GM12864 (cell line): Measurements from ENCODE around the gene FBXW5.

Experiments used
- DNase-seq: peaks from one replicate; pipeline ENCODE4 v3.0.0-alpha.2; 2011; ENCODE audit warnings: low read depth
- H3K4me3 ChIP-seq: 2 replicates; pipeline ENCODE4 v1.5.1; 2011; ENCODE audit warnings: mild to moderate bottlenecking, low read depth, low read length, control low read depth
- TF ChIP-seq, protein P1 (sequence below): IDR thresholded peaks from 2 replicates; pipeline ENCODE4 v1.5.1; 2011; ENCODE audit warnings: low read depth, mild to moderate bottlenecking, moderate library complexity, low read length, control low read depth, inconsistent platforms; ENCODE audit errors: missing control alignments

Gene FBXW5

DNA sequence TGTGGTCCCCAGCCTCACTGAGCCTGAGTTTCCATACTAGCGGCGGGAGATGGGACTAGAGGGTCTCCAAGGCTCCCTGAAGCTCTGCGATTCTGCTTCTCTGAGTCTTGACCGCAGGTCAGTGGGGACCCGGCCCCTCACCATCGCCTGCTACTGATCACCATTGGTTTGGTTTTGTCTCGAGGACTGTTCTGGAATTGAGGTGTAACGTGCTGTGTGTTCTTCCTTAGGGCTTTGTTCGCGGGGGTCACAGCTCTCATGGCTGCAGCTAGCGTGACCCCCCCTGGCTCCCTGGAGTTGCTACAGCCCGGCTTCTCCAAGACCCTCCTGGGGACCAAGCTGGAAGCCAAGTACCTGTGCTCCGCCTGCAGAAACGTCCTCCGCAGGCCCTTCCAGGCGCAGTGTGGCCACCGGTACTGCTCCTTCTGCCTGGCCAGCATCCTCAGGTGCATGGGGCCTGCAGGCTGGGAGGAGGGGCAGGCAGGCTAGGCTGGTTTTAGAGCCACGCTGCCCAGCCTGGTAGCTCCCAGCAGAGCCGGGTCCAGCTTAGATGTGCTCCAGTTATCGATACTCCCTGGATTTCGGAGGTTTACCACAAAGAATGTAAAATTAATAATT lies 45.9 kb downstream of the FBXW5 start:
- H3K4me3 ChIP-seq, result no peak overlapping the region
- no peak for DNase-seq
- TF ChIP-seq, protein P1, sequence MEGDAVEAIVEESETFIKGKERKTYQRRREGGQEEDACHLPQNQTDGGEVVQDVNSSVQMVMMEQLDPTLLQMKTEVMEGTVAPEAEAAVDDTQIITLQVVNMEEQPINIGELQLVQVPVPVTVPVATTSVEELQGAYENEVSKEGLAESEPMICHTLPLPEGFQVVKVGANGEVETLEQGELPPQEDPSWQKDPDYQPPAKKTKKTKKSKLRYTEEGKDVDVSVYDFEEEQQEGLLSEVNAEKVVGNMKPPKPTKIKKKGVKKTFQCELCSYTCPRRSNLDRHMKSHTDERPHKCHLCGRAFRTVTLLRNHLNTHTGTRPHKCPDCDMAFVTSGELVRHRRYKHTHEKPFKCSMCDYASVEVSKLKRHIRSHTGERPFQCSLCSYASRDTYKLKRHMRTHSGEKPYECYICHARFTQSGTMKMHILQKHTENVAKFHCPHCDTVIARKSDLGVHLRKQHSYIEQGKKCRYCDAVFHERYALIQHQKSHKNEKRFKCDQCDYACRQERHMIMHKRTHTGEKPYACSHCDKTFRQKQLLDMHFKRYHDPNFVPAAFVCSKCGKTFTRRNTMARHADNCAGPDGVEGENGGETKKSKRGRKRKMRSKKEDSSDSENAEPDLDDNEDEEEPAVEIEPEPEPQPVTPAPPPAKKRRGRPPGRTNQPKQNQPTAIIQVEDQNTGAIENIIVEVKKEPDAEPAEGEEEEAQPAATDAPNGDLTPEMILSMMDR, result no peak

DNA sequence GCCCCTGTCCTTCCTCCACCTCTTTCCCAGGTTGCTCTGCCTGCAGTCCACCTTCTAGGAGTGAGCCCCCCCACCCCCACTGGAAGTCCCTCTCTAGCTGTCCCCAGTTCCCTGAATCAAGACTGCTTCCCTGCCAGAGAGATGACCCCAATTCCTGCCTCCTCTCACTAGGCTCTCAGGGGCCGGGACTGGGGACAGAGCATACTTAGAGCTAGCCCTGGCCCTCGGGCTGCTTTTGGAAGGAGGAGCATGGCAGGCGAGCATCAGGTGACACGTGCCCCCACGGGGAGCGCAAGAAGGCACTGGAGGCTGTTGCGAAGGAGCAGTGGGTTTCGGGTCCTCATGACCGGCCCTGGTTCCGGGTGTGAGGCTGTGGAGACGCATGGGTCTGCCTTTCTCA lies 48.5 kb downstream of the FBXW5 start:
- TF ChIP-seq, protein P1, result no peak
- DNase-seq, result no peak
- no peak overlapping the region for H3K4me3 ChIP-seq

DNA sequence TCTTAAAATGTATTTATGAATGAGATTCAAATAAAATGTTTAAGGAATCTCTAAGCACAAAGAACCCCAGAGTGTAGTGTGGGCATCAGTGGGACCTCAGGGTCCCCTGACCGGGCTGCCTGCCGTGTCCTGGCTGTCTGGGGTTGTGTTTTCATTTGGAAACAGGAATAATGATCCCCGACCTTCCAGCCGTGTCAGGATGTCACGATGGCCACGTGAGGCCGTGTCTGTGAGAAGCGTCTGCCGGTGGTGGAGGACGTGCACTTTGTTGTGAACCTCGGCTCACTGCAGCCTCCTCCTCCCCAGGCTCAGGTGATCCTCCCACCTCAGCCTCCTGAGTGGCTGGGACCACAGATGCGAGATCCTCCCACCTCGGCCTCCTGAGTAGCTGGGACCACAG lies 53.9 kb downstream of the FBXW5 start:
- TF ChIP-seq, protein P1, result no peak
- no peak for DNase-seq
- H3K4me3 ChIP-seq, result no peak overlapping the region
